HepG2 (cell line): ENCODE measurements around the gene SNX10. TPM values are rescaled to one million over a fixed set of nuclear protein-coding genes. Genes with fewer than 3 reads are reported as not detected.

Experiments used
- CTCF ChIP-seq: sonication (generic); formaldehyde crosslinking; IDR thresholded peaks from 2 replicates; pipeline ENCODE4 v1.5.0; 2020; ENCODE audit warnings: mild to moderate bottlenecking, missing genetic modification reagents, moderate library complexity
- FOXK1 ChIP-seq: sonication (generic); formaldehyde crosslinking; IDR thresholded peaks from 2 replicates; pipeline ENCODE4 v1.4.0; 2020; ENCODE audit warnings: low read depth, missing genetic modification reagents, borderline replicate concordance
- JUND ChIP-seq: sonication (generic); formaldehyde crosslinking; IDR thresholded peaks from 2 replicates; pipeline ENCODE4 v1.8.0; 2022; ENCODE audit warnings: mild to moderate bottlenecking, missing genetic modification reagents
- KLF11 ChIP-seq: IDR thresholded peaks from 2 replicates; pipeline ENCODE4 v1.6.1; 2016; ENCODE audit warnings: missing compliant biosample characterization
- MTF1 ChIP-seq: sonication (generic); formaldehyde crosslinking; IDR thresholded peaks from 2 replicates; pipeline ENCODE4 v1.5.0; 2020; ENCODE audit warnings: missing genetic modification reagents
- PHB2 ChIP-seq: fragments of 450-650 bp; IDR thresholded peaks from 2 replicates; pipeline ENCODE4 v1.6.1; 2018; ENCODE audit not compliant: partially characterized antibody
- RFXAP ChIP-seq: sonication (generic); formaldehyde crosslinking; IDR thresholded peaks from 2 replicates; pipeline ENCODE4 v1.4.0; 2020; ENCODE audit warnings: missing genetic modification reagents, borderline replicate concordance
- UBTF ChIP-seq: sonication (generic); formaldehyde crosslinking; IDR thresholded peaks from 2 replicates; pipeline ENCODE4 v1.4.0; 2020; ENCODE audit warnings: mild to moderate bottlenecking, missing genetic modification reagents
- ZBTB42 ChIP-seq: sonication (generic); formaldehyde crosslinking; IDR thresholded peaks from 2 replicates; pipeline ENCODE4 v1.5.0; 2020; ENCODE audit warnings: mild to moderate bottlenecking, missing genetic modification reagents
- ZBTB7B ChIP-seq: sonication (generic); formaldehyde crosslinking; IDR thresholded peaks from 2 replicates; pipeline ENCODE4 v1.4.0; 2020; ENCODE audit warnings: missing genetic modification reagents
- ZFP36L2 ChIP-seq: sonication (generic); formaldehyde crosslinking; IDR thresholded peaks from 2 replicates; pipeline ENCODE4 v1.4.0; 2020; ENCODE audit warnings: missing genetic modification reagents
- ZIK1 ChIP-seq: sonication (generic); formaldehyde crosslinking; IDR thresholded peaks from 2 replicates; pipeline ENCODE4 v1.5.0; 2020; ENCODE audit warnings: mild to moderate bottlenecking, low read depth, missing genetic modification reagents, borderline replicate concordance
- ZNF230 ChIP-seq: sonication (generic); formaldehyde crosslinking; IDR thresholded peaks from 2 replicates; pipeline ENCODE4 v1.4.0; 2020; ENCODE audit warnings: mild to moderate bottlenecking, missing genetic modification reagents
- ZNF407 ChIP-seq: sonication (generic); formaldehyde crosslinking; IDR thresholded peaks from one replicate; pipeline ENCODE4 v1.5.1; 2020; ENCODE audit warnings: mild to moderate bottlenecking, missing genetic modification reagents; ENCODE audit errors: not compliant biosample characterization
- ZNF704 ChIP-seq: sonication (generic); formaldehyde crosslinking; IDR thresholded peaks from 2 replicates; pipeline ENCODE4 v1.8.1; 2023; ENCODE audit warnings: mild to moderate bottlenecking, inconsistent platforms, moderate library complexity, missing genetic modification reagents, borderline replicate concordance
- ZNF747 ChIP-seq: sonication (generic); formaldehyde crosslinking; IDR thresholded peaks from 2 replicates; pipeline ENCODE4 v1.8.1; 2023; ENCODE audit warnings: missing genetic modification reagents, mild to moderate bottlenecking, borderline replicate concordance
- polyA plus RNA-seq, 8 experiments: library from polyadenylated mRNA; depleted of rRNA in 3 of 8; stranded (reverse) in 7 of 8; unstranded in 1 of 8; fragments of >200 nt; fragmentation: Illumina TruSeq in 4 of 8; extraction: Trizol in 4 of 8; gene quantifications; 2 replicates each; pipeline versions ENCODE4 v1.2.1 to v1.2.3, GENCODE V29; 2011 to 2016; ENCODE audit warnings: low read depth in 4 of 8, missing spikeins in 1 of 8, mixed read lengths in 1 of 8; ENCODE audit not compliant: insufficient read depth in 1 of 8
- total RNA-seq, 5 experiments: library from RNA; depleted of rRNA; stranded (reverse); fragments of >200 nt; fragmentation: Illumina TruSeq; extraction: Trizol; gene quantifications; 2 replicates each; pipeline ENCODE4 v1.2.3, GENCODE V29; 2016; ENCODE audit warnings: low read depth in 1 of 5

The SNX10 gene
- total and polyA plus RNA-seq, 2 of the 13 experiments (the other 11 are each of a cell fraction or from before 2014, with no cell fraction given) = 26.0 to 27.6 TPM

GRCh38 chr7:26398756-26399509 is 107.3 kb downstream of the SNX10 start (continued):
- TF ChIP-seq ZIK1 (CRISPR knock-in tag) (no peak), ZNF747 (no peak), CTCF (CRISPR knock-in tag) (peak; percentile 44), ZFP36L2 (CRISPR knock-in tag) (no peak), ZBTB7B (CRISPR knock-in tag) (no peak), MTF1 (CRISPR knock-in tag) (no peak), ZNF230 (CRISPR knock-in tag) (no peak), ZBTB42 (no peak), PHB2 (no peak), RFXAP (CRISPR knock-in tag) (no peak), ZNF407 (CRISPR knock-in tag) (no peak), KLF11 (no peak), FOXK1 (CRISPR knock-in tag) (no peak), JUND (CRISPR knock-in tag) (no peak), ZNF704 (CRISPR knock-in tag) (no peak), UBTF (CRISPR knock-in tag) (no peak)
